Measurements from ENCODE around the gene KCNIP2. TPM values are rescaled to one million over a fixed set of nuclear protein-coding genes. Genes with fewer than 3 reads are reported as not detected.

KCNIP2 gene
- total and polyA plus RNA-seq, 2 of the 13 experiments (the other 11 are each of a cell fraction or from before 2014, with no cell fraction given): 0.42 to 0.70 TPM

- TF ChIP-seq PAXIP1 (CRISPR knock-in tag; conservative IDR thresholded peaks at IDR 0.05) (0 out of 2 replicates have a peak, but pooled peaks have one; percentile 50), PAX8 (CRISPR knock-in tag; IDR thresholded peaks at IDR 0.05; ENCODE audit: borderline replicate concordance) (no peak), HDAC1 (CRISPR knock-in tag; IDR thresholded peaks at IDR 0.05) (peak; percentile 92), ZSCAN21 (CRISPR knock-in tag; IDR thresholded peaks at IDR 0.05; ENCODE audit: borderline replicate concordance) (no peak), PATZ1 (CRISPR knock-in tag; IDR thresholded peaks at IDR 0.05) (peak; percentile 72), KDM5B (CRISPR knock-in tag; IDR thresholded peaks at IDR 0.05; ENCODE audit: borderline replicate concordance) (no peak), ZKSCAN8 (CRISPR knock-in tag; IDR thresholded peaks at IDR 0.05; ENCODE audit: borderline replicate concordance) (no peak), ZNF10 (CRISPR knock-in tag; IDR thresholded peaks at IDR 0.05; ENCODE audit: borderline replicate concordance, low read depth) (no peak), GABPA (IDR thresholded peaks at IDR 0.05; ENCODE audit: low read depth, low read length) (no peak), GABPA (CRISPR knock-in tag; IDR thresholded peaks at IDR 0.05; ENCODE audit: low read depth) (peak; percentile 74), ZNF687 (CRISPR knock-in tag; IDR thresholded peaks at IDR 0.05) (peak; percentile 66), SMAD9 (CRISPR knock-in tag; IDR thresholded peaks at IDR 0.05) (0 out of 2 replicates have a peak, but pooled peaks have one; percentile 59), CBX1 (IDR thresholded peaks at IDR 0.05; ENCODE audit: low read depth) (no peak), PRDM15 (CRISPR knock-in tag; IDR thresholded peaks at IDR 0.05) (no peak)
Measured at GRCh38 chr10:101818119-101818871, 25.3 kb downstream of the KCNIP2 start, which contains the start of gene OGA (continued).
